ENCODE results near the gene ZNF140. TPM values are rescaled to one million over a fixed set of nuclear protein-coding genes. Genes with fewer than 3 reads are reported as not detected.

ZNF140 gene
- total RNA-seq, 1 experiment from 2014 or later: 19.0 TPM

DNA sequence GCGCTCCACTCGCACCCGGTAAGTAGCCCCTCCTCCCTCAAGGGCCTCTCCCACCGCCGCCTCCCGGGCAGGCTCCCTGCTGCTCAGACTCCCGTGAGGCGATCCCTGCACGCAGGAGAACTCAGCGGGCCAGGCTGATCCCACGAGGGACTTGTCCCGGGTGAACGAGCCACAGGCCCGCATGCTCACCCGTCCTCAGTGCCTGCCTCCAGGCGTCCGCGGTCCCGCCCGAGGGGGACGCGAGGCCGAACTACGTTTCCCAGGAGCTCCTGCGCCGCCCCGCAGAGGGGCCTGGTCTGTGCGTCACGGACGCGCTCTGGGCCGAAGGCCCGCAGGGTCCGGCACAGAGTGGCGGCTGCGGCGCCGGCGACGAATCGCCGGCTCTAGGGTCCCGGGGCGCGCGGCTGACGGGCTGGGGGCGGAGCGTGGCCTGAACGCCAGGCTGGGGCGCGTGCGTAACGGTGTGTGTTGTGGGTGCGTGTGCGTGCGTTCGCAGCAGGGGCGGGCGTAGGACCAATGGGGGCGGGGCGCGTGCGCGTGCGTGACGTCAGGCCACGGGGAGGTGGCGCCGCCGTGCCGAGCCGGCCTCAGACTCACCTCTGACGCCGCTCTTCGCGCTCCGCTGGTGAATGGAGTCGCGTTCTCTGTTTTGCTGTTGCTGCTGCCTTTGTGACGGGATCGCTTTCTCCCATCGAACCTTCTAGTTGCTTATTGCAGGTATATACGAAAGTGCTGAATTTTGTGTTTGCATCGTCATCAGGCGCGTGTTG is 49.5 kb downstream of the ZNF140 start, which contains the start of the genes ZNF10 and ZNF891:
ZNF10 (plus strand) TSS at position 590 of the 770 bp plus-strand sequence. CDS start 13,866 bp downstream, outside the sequence.
ZNF891 (minus strand) TSS at position 237 of the 770 bp plus-strand sequence. CDS start 8,356 bp downstream, outside the sequence.
- DNase-seq (ENCODE audit: low spot score): peak; percentile 80

GRCh38 chr12:133130808-133131128 is 50.0 kb downstream of the ZNF140 start:
- no peak for DNase-seq (ENCODE audit: low spot score)

GRCh38 chr12:133135747-133136146 is 55.0 kb downstream of the ZNF140 start:
- DNase-seq (ENCODE audit: low spot score): no peak

GRCh38 chr12:133145981-133146380 is 65.3 kb downstream of the ZNF140 start:
- DNase-seq (ENCODE audit: low spot score): no peak

GRCh38 chr12:133156125-133156690 is 75.5 kb downstream of the ZNF140 start:
- peak; percentile 4 for DNase-seq (ENCODE audit: low spot score)

Other genes starting within 250 kb of the ZNF140 start
- 11.3 and 13.5 TPM in 2 replicates for gene CHFR, start 193.3 kb upstream of the ZNF140 start, total RNA-seq (2014; rRNA removed; shearing (Covaris generic))
- gene ZNF605, start 124.6 kb upstream of the ZNF140 start, total RNA-seq (2014; rRNA removed; shearing (Covaris generic)): 2.9 and 4.0 TPM in 2 replicates
- 6.4 and 9.0 TPM in 2 replicates for gene ZNF26, start 94.6 kb upstream of the ZNF140 start, total RNA-seq (2014; rRNA removed; shearing (Covaris generic))
- gene ZNF84, start 43.4 kb upstream of the ZNF140 start, total RNA-seq (2014; rRNA removed; shearing (Covaris generic)): 27.2 and 29.3 TPM in 2 replicates
- gene ZNF891, start 49.4 kb downstream of the ZNF140 start, total RNA-seq (2014; rRNA removed; shearing (Covaris generic)): 0.86 and 1.1 TPM in 2 replicates
- gene ZNF10, start 49.7 kb downstream of the ZNF140 start, total RNA-seq (2014; rRNA removed; shearing (Covaris generic)): 4.6 and 6.3 TPM in 2 replicates
- 12.9 and 17.5 TPM in 2 replicates for gene ZNF268, start 100.6 kb downstream of the ZNF140 start, total RNA-seq (2014; rRNA removed; shearing (Covaris generic))
- gene ANHX, start 155.0 kb downstream of the ZNF140 start, total RNA-seq (2014; rRNA removed; shearing (Covaris generic)): not detected in 2 replicates

All from A172 (cell line).